Neuronal stem cell (in vitro differentiated cells): Measurements from ENCODE around the gene ZSWIM4.

ENCODE experiments used
- DNase-seq: peaks from one replicate; pipeline ENCODE4 v3.0.0-alpha.2; 2013; ENCODE audit warnings: low spot score
- H2AFZ ChIP-seq: one replicate; pipeline ENCODE4 v1.6.1; 2013; ENCODE audit warnings: mild to moderate bottlenecking, low read length, inconsistent platforms
- H2AK5ac ChIP-seq: 2 replicates; pipeline ENCODE4 v1.6.1; 2013; ENCODE audit warnings: low read depth, mild to moderate bottlenecking, inconsistent platforms, low read length, moderate library complexity, mixed read lengths
- H2BK120ac ChIP-seq: 2 replicates; pipeline ENCODE4 v1.6.1; 2013; ENCODE audit warnings: low read depth, mild to moderate bottlenecking, inconsistent platforms, low read length, moderate library complexity, mixed read lengths
- H2BK12ac ChIP-seq: one replicate; pipeline ENCODE4 v1.6.1; 2013; ENCODE audit warnings: low read length, inconsistent platforms
- H2BK15ac ChIP-seq: 2 replicates; pipeline ENCODE4 v1.6.1; 2013; ENCODE audit warnings: mild to moderate bottlenecking, low read length, inconsistent platforms, mixed read lengths
- H2BK5ac ChIP-seq: one replicate; pipeline ENCODE4 v1.6.1; 2013; ENCODE audit warnings: inconsistent platforms, mild to moderate bottlenecking, low read length, moderate library complexity
- H3K14ac ChIP-seq: one replicate; pipeline ENCODE4 v1.6.1; 2013; ENCODE audit warnings: low read length, inconsistent platforms
- H3K18ac ChIP-seq: 2 replicates; pipeline ENCODE4 v1.6.1; 2013; ENCODE audit warnings: low read length, inconsistent platforms
- H3K23ac ChIP-seq: 2 replicates; pipeline ENCODE4 v1.6.1; 2013; ENCODE audit warnings: low read depth, mild to moderate bottlenecking, mixed read lengths, low read length, inconsistent platforms; ENCODE audit not compliant: poor library complexity
- H3K27ac ChIP-seq: replicated peaks from 3 replicates; pipeline ENCODE4 v1.5.1; 2013; ENCODE audit warnings: low read length, inconsistent platforms
- H3K27me3 ChIP-seq, 3 experiments: 2 replicates each; pipeline ENCODE4 v1.6.1; 2013; ENCODE audit warnings: low read length in 3 of 3, mild to moderate bottlenecking in 2 of 3, inconsistent platforms in 1 of 3, low read depth in 1 of 3, mixed read lengths in 1 of 3, moderate library complexity in 1 of 3; ENCODE audit not compliant: control insufficient read depth in 3 of 3, insufficient read depth in 3 of 3
- H3K36me3 ChIP-seq, 2 donors: replicated peaks in 1 of 2; 2 replicates each; pipeline ENCODE4 v1.6.1; 2013; ENCODE audit warnings: low read length in 2 of 2; ENCODE audit not compliant: control insufficient read depth in 2 of 2, insufficient read depth in 2 of 2
- H3K4ac ChIP-seq: 2 replicates; pipeline ENCODE4 v1.6.1; 2013; ENCODE audit warnings: inconsistent platforms, mild to moderate bottlenecking, low read length, moderate library complexity
- H3K4me1 ChIP-seq, 2 donors: 1 replicate in 1 of 2; 2 replicates in 1 of 2; pipeline ENCODE4 v1.6.1; 2013; ENCODE audit warnings: low read length in 2 of 2, low read depth in 1 of 2; ENCODE audit not compliant: control insufficient read depth in 2 of 2, insufficient read depth in 1 of 2
- H3K4me2 ChIP-seq: one replicate; pipeline ENCODE4 v1.6.1; 2013; ENCODE audit warnings: mild to moderate bottlenecking, low read length, inconsistent platforms; ENCODE audit not compliant: insufficient read depth, poor library complexity, severe bottlenecking
- H3K4me3 ChIP-seq, 2 donors: 2 replicates each; pipeline ENCODE4 v1.5.1; 2013; ENCODE audit warnings: low read length in 2 of 2, mild to moderate bottlenecking in 2 of 2, inconsistent platforms in 1 of 2, moderate library complexity in 1 of 2
- H3K79me1 ChIP-seq: one replicate; pipeline ENCODE4 v1.6.1; 2013; ENCODE audit warnings: low read depth, mild to moderate bottlenecking, inconsistent platforms, low read length, moderate library complexity
- H3K9ac ChIP-seq: one replicate; pipeline ENCODE4 v1.6.1; 2013; ENCODE audit warnings: mild to moderate bottlenecking, low read depth, low read length, inconsistent platforms; ENCODE audit not compliant: poor library complexity
- H3K9me3 ChIP-seq, 2 donors: replicated peaks in 1 of 2; 2 replicates each; pipeline versions ENCODE3 to v1.6.1; 2013; ENCODE audit warnings: low read length in 2 of 2, mild to moderate bottlenecking in 2 of 2, inconsistent platforms in 1 of 2, low read depth in 1 of 2, mixed read lengths in 1 of 2, moderate library complexity in 1 of 2; ENCODE audit not compliant: control insufficient read depth in 2 of 2, insufficient read depth in 1 of 2
- H4K8ac ChIP-seq: one replicate; pipeline ENCODE4 v1.6.1; 2013; ENCODE audit warnings: low read depth, mild to moderate bottlenecking, inconsistent platforms, low read length, moderate library complexity
- H4K91ac ChIP-seq: one replicate; pipeline ENCODE4 v1.6.1; 2013; ENCODE audit warnings: low read length, low read depth, mild to moderate bottlenecking, inconsistent platforms; ENCODE audit not compliant: poor library complexity
- WGBS, 2 donors: extraction: QIAGEN DNeasy Blood & Tissue Kit; methylation state at CpG; one replicate each; pipeline ENCODE4 v1.1.7; 2013; ENCODE audit warnings: missing lambda C conversion rate in 2 of 2, mixed read lengths in 1 of 2; ENCODE audit not compliant: insufficient read length in 2 of 2, insufficient replicate concordance in 1 of 2; ENCODE audit errors: extremely low coverage in 2 of 2; 5-methylcytosine and 5-hydroxymethylcytosine counted together

ZSWIM4 gene

GRCh38 chr19:13866463-13867046 is 71.3 kb downstream of the ZSWIM4 start:
- H3K14ac ChIP-seq, result peak overlapping the region; percentile 58
- H3K23ac ChIP-seq, result peak overlapping the region; percentile 1
- peak overlapping the region; percentile 3 for H2BK5ac ChIP-seq
- H3K18ac ChIP-seq, result peak overlapping the region; percentile 44
- peak overlapping the region; percentile 92 for H4K91ac ChIP-seq
- peaks cover 0 to 4% of the 10 kb centered on the region in 2 donors for H3K9me3 ChIP-seq
- H2AK5ac ChIP-seq, result peak overlapping the region; percentile 47
- H3K4me1 ChIP-seq, result peaks cover 9 to 13% of the 10 kb centered on the region in 2 donors
- H3K36me3 ChIP-seq, result no peaks in the 10 kb centered on the region
- no CpG with 5 or more reads among the region's 15 CpGs for WGBS, 2 donors
- no peak overlapping the region for H2BK15ac ChIP-seq
- H2BK12ac ChIP-seq, result peak overlapping the region; percentile 42
- H3K4ac ChIP-seq, result peak overlapping the region; percentile 78
- H2AFZ ChIP-seq, result peak overlapping the region; percentile 93
- H2BK120ac ChIP-seq, result peak overlapping the region; percentile 39
- peaks cover 8 to 52% (median 43%) of the 10 kb centered on the region in 3 experiments for H3K27me3 ChIP-seq
- no peak overlapping the region for H3K4me2 ChIP-seq
- H3K79me1 ChIP-seq, result peaks cover 4% of the 10 kb centered on the region
- no peak overlapping the region for H4K8ac ChIP-seq
- no peak overlapping the region for H3K27ac ChIP-seq
- H3K4me3 ChIP-seq, result peak overlapping the region in 1 of 2 donors; percentile 43
- DNase-seq, result no peak
- H3K9ac ChIP-seq, result no peak overlapping the region

GRCh38 chr19:13868663-13869062 is 73.4 kb downstream of the ZSWIM4 start:
- Histone ChIP-seq H3K9me3 (peaks cover 0 to 4% of the 10 kb centered on the region in 2 donors), H2BK5ac (no peak overlapping the region), H3K4ac (no peak overlapping the region), H3K4me1 (peaks cover 7 to 10% of the 10 kb centered on the region in 2 donors), H3K79me1 (peaks cover 4% of the 10 kb centered on the region), H3K9ac (no peak overlapping the region), H3K14ac (no peak overlapping the region), H2BK15ac (no peak overlapping the region), H3K4me2 (no peak overlapping the region), H2AK5ac (no peak overlapping the region), H2AFZ (no peak overlapping the region), H4K91ac (no peak overlapping the region), H3K36me3 (no peaks in the 10 kb centered on the region), H3K4me3 (no peak overlapping the region), H3K27me3 (peaks cover 8 to 50% (median 35%) of the 10 kb centered on the region in 3 experiments), H3K23ac (no peak overlapping the region), H3K27ac (no peak overlapping the region), H4K8ac (no peak overlapping the region), H2BK12ac (no peak overlapping the region), H3K18ac (no peak overlapping the region), H2BK120ac (no peak overlapping the region)
- no CpG with 5 or more reads among the region's 4 CpGs for WGBS, 2 donors
- no peak for DNase-seq

GRCh38 chr19:13869281-13869680 is 74.0 kb downstream of the ZSWIM4 start:
- no peak overlapping the region for H3K23ac ChIP-seq
- H4K8ac ChIP-seq, result no peak overlapping the region
- peaks cover 0 to 4% of the 10 kb centered on the region in 2 donors for H3K9me3 ChIP-seq
- H3K4me1 ChIP-seq, result peaks cover 7 to 9% of the 10 kb centered on the region in 2 donors
- DNase-seq, result no peak
- no peak overlapping the region for H2AK5ac ChIP-seq
- no peak overlapping the region for H2BK12ac ChIP-seq
- no peak overlapping the region for H3K4ac ChIP-seq
- H3K14ac ChIP-seq, result no peak overlapping the region
- H3K9ac ChIP-seq, result no peak overlapping the region
- no peak overlapping the region for H2BK5ac ChIP-seq
- no peak overlapping the region for H3K4me3 ChIP-seq
- H3K18ac ChIP-seq, result no peak overlapping the region
- no peak overlapping the region for H3K27ac ChIP-seq
- H3K4me2 ChIP-seq, result no peak overlapping the region
- H4K91ac ChIP-seq, result no peak overlapping the region
- no CpG with 5 or more reads among the region's 13 CpGs for WGBS, 2 donors
- no peaks in the 10 kb centered on the region for H3K36me3 ChIP-seq
- H3K79me1 ChIP-seq, result peaks cover 4% of the 10 kb centered on the region
- no peak overlapping the region for H2BK15ac ChIP-seq
- no peak overlapping the region for H2BK120ac ChIP-seq
- no peak overlapping the region for H2AFZ ChIP-seq
- peaks cover 8 to 45% (median 29%) of the 10 kb centered on the region in 3 experiments for H3K27me3 ChIP-seq

- Histone ChIP-seq H2AFZ (no peak overlapping the region), H3K79me1 (peaks cover 4% of the 10 kb centered on the region), H3K23ac (no peak overlapping the region), H3K27me3 (peaks cover 7 to 35% (median 26%) of the 10 kb centered on the region in 3 experiments), H3K4me3 (no peak overlapping the region), H2BK12ac (no peak overlapping the region), H3K18ac (no peak overlapping the region), H3K9ac (no peak overlapping the region), H3K4ac (no peak overlapping the region), H3K14ac (no peak overlapping the region), H3K27ac (no peak overlapping the region), H3K36me3 (no peaks in the 10 kb centered on the region), H4K91ac (no peak overlapping the region), H4K8ac (no peak overlapping the region), H2BK120ac (no peak overlapping the region), H2BK5ac (no peak overlapping the region), H2AK5ac (peak overlapping the region; percentile 27), H3K4me2 (no peak overlapping the region), H3K4me1 (peaks cover 7 to 13% of the 10 kb centered on the region in 2 donors), H2BK15ac (no peak overlapping the region), H3K9me3 (peaks cover 0 to 4% of the 10 kb centered on the region in 2 donors)
- DNase-seq, result no peak
- no CpG with 5 or more reads among the region's 4 CpGs for WGBS, 2 donors
These were observed 75.6 kb downstream of the ZSWIM4 start for GRCh38 chr19:13870873-13871272.
